Trophoblast cell (in vitro differentiated cells and primary cell): ENCODE results near the gene IFITM10.

Experiments
- DNase-seq, 2 donors: peaks; one replicate each; pipeline ENCODE4 v3.0.0-alpha.2; 2016
- H2AFZ ChIP-seq: 2 replicates; pipeline ENCODE4 v1.6.1; 2013; ENCODE audit warnings: low read length, moderate library complexity, mild to moderate bottlenecking; ENCODE audit not compliant: insufficient read depth, poor library complexity
- H2AK5ac ChIP-seq: 2 replicates; pipeline ENCODE4 v1.6.1; 2013; ENCODE audit warnings: mild to moderate bottlenecking, low read length
- H2BK120ac ChIP-seq: 2 replicates; pipeline ENCODE4 v1.6.1; 2013; ENCODE audit warnings: low read length, mild to moderate bottlenecking, moderate library complexity; ENCODE audit not compliant: insufficient read depth, poor library complexity
- H2BK12ac ChIP-seq: 2 replicates; pipeline ENCODE4 v1.6.1; 2013; ENCODE audit warnings: mild to moderate bottlenecking, low read length, moderate library complexity
- H2BK5ac ChIP-seq: 2 replicates; pipeline ENCODE4 v1.6.1; 2013; ENCODE audit warnings: low read length, low read depth, moderate library complexity, mild to moderate bottlenecking; ENCODE audit not compliant: poor library complexity
- H3K14ac ChIP-seq: 2 replicates; pipeline ENCODE4 v1.6.1; 2013; ENCODE audit warnings: mild to moderate bottlenecking, low read length
- H3K18ac ChIP-seq: 2 replicates; pipeline ENCODE4 v1.6.1; 2013; ENCODE audit warnings: mild to moderate bottlenecking, low read length
- H3K23ac ChIP-seq: 2 replicates; pipeline ENCODE4 v1.6.1; 2013; ENCODE audit warnings: low read length
- H3K27ac ChIP-seq: 2 replicates; pipeline ENCODE4 v1.5.1; 2013; ENCODE audit warnings: low read depth, mild to moderate bottlenecking, inconsistent platforms, low read length, moderate library complexity
- H3K27me3 ChIP-seq: 2 replicates; pipeline ENCODE4 v1.6.1; 2013; ENCODE audit warnings: inconsistent platforms, mild to moderate bottlenecking, low read length, moderate library complexity; ENCODE audit not compliant: insufficient read depth
- H3K36me3 ChIP-seq, 2 experiments: 1 replicate in 1 of 2; 2 replicates in 1 of 2; pipeline ENCODE4 v1.6.1; 2013; ENCODE audit warnings: low read length in 2 of 2, mild to moderate bottlenecking in 2 of 2, moderate library complexity in 1 of 2; ENCODE audit not compliant: insufficient read depth in 2 of 2, control insufficient read depth in 1 of 2
- H3K4ac ChIP-seq: 2 replicates; pipeline ENCODE4 v1.6.1; 2013; ENCODE audit warnings: low read depth, mild to moderate bottlenecking, low read length, moderate library complexity
- H3K4me1 ChIP-seq, 2 experiments: 1 replicate in 1 of 2; 2 replicates in 1 of 2; pipeline ENCODE4 v1.6.1; 2013; ENCODE audit warnings: low read length in 2 of 2, mild to moderate bottlenecking in 2 of 2, moderate library complexity in 1 of 2; ENCODE audit not compliant: insufficient read depth in 2 of 2, control insufficient read depth in 1 of 2
- H3K4me2 ChIP-seq: 2 replicates; pipeline ENCODE4 v1.6.1; 2013; ENCODE audit warnings: inconsistent platforms, mild to moderate bottlenecking, low read length, moderate library complexity
- H3K4me3 ChIP-seq: 2 replicates; pipeline ENCODE4 v1.5.1; 2013; ENCODE audit warnings: mild to moderate bottlenecking, low read depth, low read length, inconsistent platforms
- H3K79me1 ChIP-seq: one replicate; pipeline ENCODE4 v1.6.1; 2013; ENCODE audit warnings: low read length
- H3K79me2 ChIP-seq: 2 replicates; pipeline ENCODE4 v1.6.1; 2013; ENCODE audit warnings: low read length, mild to moderate bottlenecking; ENCODE audit not compliant: control insufficient read depth, insufficient read depth, poor library complexity
- H3K9ac ChIP-seq: 2 replicates; pipeline ENCODE4 v1.6.1; 2013; ENCODE audit warnings: mild to moderate bottlenecking, low read length
- H3K9me3 ChIP-seq: 2 replicates; pipeline ENCODE4 v1.6.1; 2013; ENCODE audit warnings: low read depth, mild to moderate bottlenecking, control low read depth, inconsistent platforms, low read length; ENCODE audit not compliant: insufficient read depth
- H4K12ac ChIP-seq: 2 replicates; pipeline ENCODE4 v1.6.1; 2013; ENCODE audit warnings: low read depth, mild to moderate bottlenecking, low read length, moderate library complexity
- H4K8ac ChIP-seq: 2 replicates; pipeline ENCODE4 v1.6.1; 2013; ENCODE audit warnings: low read depth, mild to moderate bottlenecking, low read length, moderate library complexity
- H4K91ac ChIP-seq: one replicate; pipeline ENCODE4 v1.6.1; 2013; ENCODE audit warnings: low read depth, mild to moderate bottlenecking, low read length, moderate library complexity
- WGBS: extraction: QIAGEN DNeasy Blood & Tissue Kit; methylation state at CpG from one replicate; pipeline ENCODE4 v1.1.7; 2013; ENCODE audit warnings: missing lambda C conversion rate; ENCODE audit not compliant: insufficient read length, insufficient coverage; ENCODE audit errors: extremely low coverage; 5-methylcytosine and 5-hydroxymethylcytosine counted together

The IFITM10 gene

GRCh38 chr11:1744891-1745700, 5.3 kb downstream of the IFITM10 start:
- Histone ChIP-seq H2BK120ac (no peak overlapping the region), H3K18ac (no peak overlapping the region)
- DNase-seq: no peak

GRCh38 chr11:1744137-1744886, 6.1 kb downstream of the IFITM10 start:
- Histone ChIP-seq H2AFZ (no peak overlapping the region), H3K4me1 (no peaks in the 10 kb centered on the region), H4K8ac (no peak overlapping the region), H3K79me2 (no peaks in the 10 kb centered on the region), H2AK5ac (no peak overlapping the region), H4K12ac (no peak overlapping the region), H2BK120ac (no peak overlapping the region), H4K91ac (no peak overlapping the region), H3K4me2 (no peak overlapping the region), H3K36me3 (peaks cover 0 to 1% of the 10 kb centered on the region in 2 experiments), H3K27me3 (peaks cover 14% of the 10 kb centered on the region), H3K23ac (no peak overlapping the region), H2BK5ac (no peak overlapping the region), H3K14ac (no peak overlapping the region), H3K27ac (no peak overlapping the region), H2BK12ac (no peak overlapping the region), H3K18ac (no peak overlapping the region), H3K79me1 (no peaks in the 10 kb centered on the region), H3K9me3 (peaks cover 27% of the 10 kb centered on the region), H3K4me3 (no peak overlapping the region), H3K9ac (no peak overlapping the region), H3K4ac (no peak overlapping the region)
- WGBS: no CpG with 5 or more reads among the region's 23 CpGs
- peak; percentile 36 to 55 for DNase-seq

More at GRCh38 chr11:1744891-1745700, 5.3 kb downstream of the IFITM10 start:
- Histone ChIP-seq H3K79me1 (no peaks in the 10 kb centered on the region), H3K36me3 (peaks cover 0 to 1% of the 10 kb centered on the region in 2 experiments), H3K14ac (no peak overlapping the region), H3K4me3 (peak overlapping the region; percentile 49), H2BK12ac (no peak overlapping the region), H3K27ac (no peak overlapping the region), H3K79me2 (no peaks in the 10 kb centered on the region), H3K4ac (no peak overlapping the region), H3K9me3 (peaks cover 24% of the 10 kb centered on the region), H4K12ac (no peak overlapping the region), H3K27me3 (peaks cover 21% of the 10 kb centered on the region), H2BK5ac (no peak overlapping the region), H2AK5ac (no peak overlapping the region), H3K9ac (no peak overlapping the region), H3K23ac (peak overlapping the region; percentile 91), H4K8ac (no peak overlapping the region), H2AFZ (no peak overlapping the region), H3K4me1 (no peaks in the 10 kb centered on the region), H3K4me2 (no peak overlapping the region), H4K91ac (no peak overlapping the region)
- no CpG with 5 or more reads among the region's 18 CpGs for WGBS

- Histone ChIP-seq H3K14ac (no peak overlapping the region), H3K36me3 (peaks cover 0 to 1% of the 10 kb centered on the region in 2 experiments), H3K9ac (no peak overlapping the region), H4K8ac (no peak overlapping the region), H3K79me1 (no peaks in the 10 kb centered on the region), H3K4ac (no peak overlapping the region), H3K27me3 (peaks cover 7% of the 10 kb centered on the region), H3K27ac (no peak overlapping the region), H3K79me2 (no peaks in the 10 kb centered on the region), H2AFZ (no peak overlapping the region), H3K23ac (no peak overlapping the region), H2AK5ac (no peak overlapping the region), H4K91ac (no peak overlapping the region), H3K4me3 (no peak overlapping the region), H3K4me2 (no peak overlapping the region), H2BK12ac (no peak overlapping the region), H3K9me3 (peaks cover 27% of the 10 kb centered on the region), H2BK120ac (no peak overlapping the region), H3K18ac (no peak overlapping the region), H2BK5ac (no peak overlapping the region), H4K12ac (no peak overlapping the region), H3K4me1 (no peaks in the 10 kb centered on the region)
- DNase-seq: no peak
- no CpG with 5 or more reads among the region's 10 CpGs for WGBS
These were observed 6.7 kb downstream of the IFITM10 start for GRCh38 chr11:1743585-1744136.

- Histone ChIP-seq H3K23ac (no peak overlapping the region), H3K36me3 (peaks cover 0 to 1% of the 10 kb centered on the region in 2 experiments), H3K18ac (no peak overlapping the region), H2AK5ac (no peak overlapping the region), H3K4me2 (no peak overlapping the region), H2AFZ (no peak overlapping the region), H3K4me3 (no peak overlapping the region), H3K79me1 (no peaks in the 10 kb centered on the region), H3K79me2 (no peaks in the 10 kb centered on the region), H3K9ac (no peak overlapping the region), H4K91ac (no peak overlapping the region), H3K9me3 (peaks cover 26% of the 10 kb centered on the region), H2BK12ac (no peak overlapping the region), H3K4me1 (no peaks in the 10 kb centered on the region), H2BK5ac (no peak overlapping the region), H3K4ac (no peak overlapping the region), H3K14ac (no peak overlapping the region), H2BK120ac (no peak overlapping the region), H4K12ac (no peak overlapping the region), H3K27me3 (peaks cover under 1% of the 10 kb centered on the region), H3K27ac (no peak overlapping the region), H4K8ac (no peak overlapping the region)
- DNase-seq: no peak
- 100% methylated on average over 2 of the region's 3 CpGs for WGBS
These were observed 7.4 kb downstream of the IFITM10 start for GRCh38 chr11:1742869-1743584.
